Parietal lobe (tissue), 1 donor: ENCODE measurements around the gene P4HB. TPM values are rescaled to one million over a fixed set of nuclear protein-coding genes. Genes with fewer than 3 reads are reported as not detected.

ENCODE experiments used
- total RNA-seq: library from RNA; depleted of rRNA; stranded (reverse); fragments of >200 nt; gene quantifications from one replicate; pipeline ENCODE4 v1.2.3, GENCODE V29; 2014

Gene P4HB
- total RNA-seq: 87.0 TPM

DNA sequence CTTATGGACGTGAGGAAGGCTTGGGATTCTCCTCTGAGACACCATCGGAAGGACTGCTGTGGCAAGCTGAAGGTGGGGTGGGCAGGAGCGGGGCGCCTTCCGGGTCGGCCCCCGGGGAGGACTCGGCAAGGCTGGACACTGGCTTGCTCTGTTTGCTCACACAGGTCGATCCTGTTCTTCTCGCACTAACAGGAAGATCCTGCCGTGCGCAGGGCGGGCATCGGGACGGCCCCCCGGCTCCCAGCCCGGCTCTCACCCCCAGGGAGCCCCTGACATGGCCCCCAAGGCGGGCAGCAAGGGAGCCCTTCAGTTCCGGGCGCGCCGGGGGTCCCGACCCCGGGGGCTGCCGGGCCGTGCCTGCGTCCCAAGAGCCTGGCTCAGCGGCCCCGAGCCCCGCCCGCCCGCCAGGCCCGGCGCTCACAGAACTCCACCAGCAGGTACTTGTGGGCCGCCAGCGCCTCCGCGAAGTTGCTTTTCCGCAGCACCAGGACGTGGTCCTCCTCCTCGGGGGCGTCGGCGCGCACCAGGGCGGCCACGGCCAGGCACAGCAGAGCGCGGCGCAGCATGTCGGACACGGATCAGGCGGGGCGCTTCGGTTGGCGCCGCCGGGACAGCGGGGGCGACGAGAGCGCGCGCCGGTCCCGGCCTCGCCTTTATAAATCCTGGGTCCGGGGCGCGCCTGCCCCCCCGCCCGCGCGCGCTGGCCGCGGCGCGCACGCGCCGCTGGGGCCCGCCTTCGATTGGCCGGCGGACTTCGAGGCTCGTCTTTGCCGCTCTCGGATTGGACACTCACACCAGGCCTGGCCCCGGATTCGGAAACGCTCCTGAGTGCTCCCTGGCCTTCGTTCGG is at the start of gene P4HB:
Gene P4HB, minus strand, starts transcription at position 630 of the 850 bp plus-strand sequence. Its CDS starts 64 bp downstream, at position 566.

DNA sequence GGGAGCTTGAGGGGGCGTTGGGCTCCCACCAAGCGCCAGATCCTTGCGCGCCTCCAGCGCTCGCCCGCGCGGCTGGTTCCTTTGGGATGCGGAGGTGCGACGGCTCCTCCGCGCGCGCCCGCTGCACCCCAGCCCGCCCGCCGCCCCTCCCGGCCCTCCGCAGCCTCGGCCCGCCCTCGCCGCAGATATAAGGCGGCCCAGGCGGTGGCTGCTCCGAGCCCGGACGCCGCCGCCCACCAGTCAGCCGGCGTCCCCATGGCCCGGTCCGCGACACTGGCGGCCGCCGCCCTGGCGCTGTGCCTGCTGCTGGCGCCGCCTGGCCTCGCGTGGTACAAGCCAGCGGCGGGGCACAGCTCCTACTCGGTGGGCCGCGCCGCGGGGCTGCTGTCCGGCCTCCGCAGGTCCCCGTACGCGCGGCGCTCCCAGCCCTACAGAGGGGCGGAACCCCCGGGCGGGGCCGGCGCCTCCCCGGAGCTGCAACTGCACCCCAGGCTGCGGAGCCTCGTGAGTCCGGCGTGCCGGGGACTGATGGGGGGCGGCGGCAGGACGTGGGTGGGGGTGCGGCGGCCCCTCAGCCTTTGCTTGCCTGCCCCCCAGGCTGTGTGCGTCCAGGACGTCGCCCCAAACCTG is 41.8 kb upstream of the P4HB start, which contains the start of gene NPB:
Gene NPB, plus strand, starts transcription at position 216 of the 630 bp plus-strand sequence. Its CDS starts 40 bp downstream, at position 256.

DNA sequence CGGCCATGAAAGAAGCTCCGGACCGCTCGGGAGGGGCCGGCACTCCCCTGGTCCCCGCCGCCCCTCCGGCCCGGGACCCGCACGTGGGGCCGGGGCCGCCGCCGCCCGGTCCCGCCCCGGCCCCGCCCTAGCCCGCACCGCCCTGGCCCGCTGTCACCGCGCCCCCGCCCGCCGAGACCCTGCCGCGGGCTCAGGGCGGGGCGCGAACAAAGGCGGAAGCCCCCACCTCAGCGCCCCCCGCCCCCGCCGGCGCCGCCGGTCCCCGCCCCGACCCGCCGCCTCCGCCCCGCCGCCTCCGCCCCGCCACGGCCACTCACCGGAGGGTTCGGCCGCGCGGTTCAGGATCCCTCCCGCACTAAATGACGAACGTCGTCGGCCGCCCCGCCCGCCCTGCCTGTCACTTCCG is 10.6 kb upstream of the P4HB start, which contains the start of gene ARHGDIA:
Gene ARHGDIA, minus strand, starts transcription at position 357 of the 406 bp plus-strand sequence. CDS start 1,407 bp downstream, outside the sequence.

DNA sequence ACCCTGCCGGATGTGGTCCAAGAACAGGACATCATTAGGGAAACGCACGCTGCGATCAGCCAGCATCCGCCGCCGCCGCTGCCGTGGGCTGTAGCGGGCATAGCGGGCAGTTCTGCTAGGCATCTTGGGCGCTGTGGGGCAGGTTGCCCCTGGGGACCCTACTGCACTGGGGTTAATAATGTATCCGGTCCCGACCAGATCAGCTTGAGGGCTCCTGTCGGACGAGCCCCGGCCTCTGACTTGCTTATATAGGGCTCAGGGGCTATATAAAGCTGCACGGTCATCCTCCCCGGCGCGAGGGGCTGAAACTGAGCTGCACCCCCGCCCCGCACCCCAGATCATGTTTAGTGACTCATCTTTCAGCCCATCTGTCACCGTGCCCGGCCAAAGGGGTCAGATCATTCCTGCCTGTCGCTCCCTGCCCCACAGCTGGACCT is 25.5 kb downstream of the P4HB start, which contains the start of gene PPP1R27:
Gene PPP1R27, minus strand, starts transcription at position 220 of the 437 bp plus-strand sequence. Its CDS starts 97 bp downstream, at position 123.

DNA sequence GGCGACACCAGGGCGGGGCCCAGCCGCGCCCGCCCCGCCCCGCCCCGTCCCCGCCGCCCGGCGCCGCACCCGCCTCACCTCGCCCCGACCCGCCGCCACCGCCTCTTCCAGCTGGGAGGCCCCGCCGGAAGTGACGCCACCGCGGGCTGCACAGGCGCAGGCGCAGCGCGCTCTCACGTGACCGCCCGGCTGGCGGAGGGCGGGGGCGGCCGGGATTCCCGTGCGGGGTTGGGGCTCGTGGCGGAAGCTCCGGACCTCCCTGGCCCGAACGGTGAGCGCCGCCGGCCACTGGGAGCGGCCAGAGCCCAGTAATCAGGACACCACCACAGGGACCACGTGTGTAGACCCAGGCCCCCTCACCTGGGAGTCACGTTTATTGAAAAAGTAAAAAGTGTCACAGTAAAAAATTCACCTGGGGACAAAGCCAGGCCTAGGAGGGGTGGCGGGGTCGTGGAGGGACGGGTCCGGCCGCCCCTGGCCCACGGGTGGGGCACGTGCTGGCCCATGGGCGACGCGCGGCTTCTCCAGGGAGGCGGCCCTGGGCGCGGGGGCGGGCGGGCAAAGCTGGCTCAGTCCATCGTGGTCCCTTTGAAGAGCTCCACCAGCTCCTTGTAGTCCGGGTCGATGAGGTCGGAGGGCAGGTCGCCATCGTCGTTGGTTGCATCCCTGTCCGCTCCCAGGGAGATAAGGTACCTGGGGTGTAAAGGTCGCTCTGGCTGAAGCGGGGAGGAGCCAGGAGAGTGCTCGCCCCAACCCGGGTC is 27.0 kb downstream of the P4HB start, which contains the start of gene MCRIP1:
Gene MCRIP1, minus strand, starts transcription at position 132 of the 761 bp plus-strand sequence. CDS start 8,785 bp downstream, outside the sequence.

DNA sequence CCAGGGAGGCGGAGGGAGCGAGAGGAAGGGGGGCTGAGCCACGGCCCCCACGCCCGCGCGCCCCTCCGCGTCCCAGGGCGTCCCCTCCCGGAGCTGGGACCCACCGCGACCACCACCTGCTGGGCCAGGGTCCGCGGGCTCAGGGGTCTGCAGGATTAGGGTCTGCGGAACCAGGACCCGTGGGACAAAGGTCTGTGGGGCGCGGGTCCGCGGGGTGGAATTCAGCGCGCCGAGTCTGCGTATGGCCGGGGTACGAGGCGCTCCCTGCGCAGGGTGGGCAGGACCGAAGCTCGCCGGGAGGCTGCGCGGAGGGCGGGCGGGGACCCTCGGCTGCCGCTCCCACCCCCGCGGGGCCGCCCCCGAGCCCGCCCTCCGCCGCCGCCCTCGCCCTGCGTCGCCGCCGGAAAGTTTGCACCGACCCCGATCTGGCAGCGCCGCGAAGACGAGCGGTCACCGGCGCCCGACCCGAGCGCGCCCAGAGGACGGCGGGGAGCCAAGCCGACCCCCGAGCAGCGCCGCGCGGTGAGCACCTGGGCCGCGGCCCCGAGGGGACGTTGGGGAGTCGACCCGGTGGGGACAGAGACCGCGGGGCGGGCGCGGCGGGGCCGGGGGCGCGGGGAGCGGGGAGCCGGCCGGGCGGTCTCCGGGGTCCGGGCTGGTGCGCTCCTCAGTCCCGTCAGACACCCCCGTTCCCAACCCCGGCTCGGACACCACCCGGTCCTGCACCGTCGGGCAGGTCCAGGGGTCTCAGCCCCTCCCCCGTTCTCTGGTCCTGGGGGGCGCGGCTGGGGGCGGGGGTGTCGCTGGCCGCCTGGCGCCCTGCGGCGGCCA is 56.4 kb downstream of the P4HB start, which contains the start of gene GCGR:
Gene GCGR, plus strand, starts transcription at position 423 of the 831 bp plus-strand sequence. CDS start 4,869 bp downstream, outside the sequence.

Other genes starting within 250 kb of the P4HB start
- gene NPLOC4, start 223.4 kb downstream of the P4HB start, total RNA-seq: 44.4 TPM
- 0.63 TPM for gene TSPAN10, start 223.3 kb downstream of the P4HB start, total RNA-seq
- not detected for gene PDE6G, start 204.0 kb downstream of the P4HB start, total RNA-seq
- 13.8 TPM for gene OXLD1, start 193.9 kb downstream of the P4HB start, total RNA-seq
- 6.3 TPM for gene CCDC137, start 193.8 kb downstream of the P4HB start, total RNA-seq
- gene ARL16, start 176.7 kb downstream of the P4HB start, total RNA-seq: 31.9 TPM
- 67.9 TPM for gene HGS, start 176.5 kb downstream of the P4HB start, total RNA-seq
- gene MRPL12, start 157.2 kb downstream of the P4HB start, total RNA-seq: 4.7 TPM
- 6.6 TPM for gene SLC25A10, start 148.3 kb downstream of the P4HB start, total RNA-seq
- gene GCGR, start 56.4 kb downstream of the P4HB start, total RNA-seq: not detected
- gene MCRIP1, start 27.2 kb downstream of the P4HB start, total RNA-seq: 69.2 TPM
- not detected for gene PPP1R27, start 25.5 kb downstream of the P4HB start, total RNA-seq
- 57.6 TPM for gene ARHGDIA, start 10.8 kb upstream of the P4HB start, total RNA-seq
- 62.3 TPM for gene ALYREF, start 31.1 kb upstream of the P4HB start, total RNA-seq
- 57.0 TPM for gene ANAPC11, start 31.2 kb upstream of the P4HB start, total RNA-seq
- 2.5 TPM for gene NPB, start 41.7 kb upstream of the P4HB start, total RNA-seq
- 31.3 TPM for gene PCYT2, start 50.9 kb upstream of the P4HB start, total RNA-seq
- 15.3 TPM for gene SIRT7, start 57.6 kb upstream of the P4HB start, total RNA-seq
- gene MAFG, start 67.2 kb upstream of the P4HB start, total RNA-seq: 17.8 TPM
- 18.2 TPM for gene PYCR1, start 76.8 kb upstream of the P4HB start, total RNA-seq
- not detected for gene MYADML2, start 86.7 kb upstream of the P4HB start, total RNA-seq
- 0.63 TPM for gene NOTUM, start 100.7 kb upstream of the P4HB start, total RNA-seq
- 22.5 TPM for gene ASPSCR1, start 117.1 kb upstream of the P4HB start, total RNA-seq
- gene CENPX, start 162.3 kb upstream of the P4HB start, total RNA-seq: 28.5 TPM
- gene LRRC45, start 162.8 kb upstream of the P4HB start, total RNA-seq: 24.7 TPM
- gene RAC3, start 171.1 kb upstream of the P4HB start, total RNA-seq: 80.4 TPM
- gene DCXR, start 177.2 kb upstream of the P4HB start, total RNA-seq: 16.3 TPM
- 27.2 TPM for gene RFNG, start 191.3 kb upstream of the P4HB start, total RNA-seq
- gene GPS1, start 191.4 kb upstream of the P4HB start, total RNA-seq: 78.9 TPM
- gene DUS1L, start 205.3 kb upstream of the P4HB start, total RNA-seq: 34.4 TPM
- gene FASN, start 237.7 kb upstream of the P4HB start, total RNA-seq: 128 TPM